GM18867 (cell line): ENCODE data around the gene RARB.

ENCODE experiments used
- ATAC-seq: cut with Tn5 transposase; IDR thresholded peaks from one replicate; pipeline ENCODE4 v1.9.1; 2021; ENCODE audit warnings: mild to moderate bottlenecking, moderate library complexity; ENCODE audit not compliant: unreplicated experiment

Gene RARB

GRCh38 chr3:25502233-25502632 lies 74.2 kb downstream of the RARB start:
- ATAC-seq: no peak

GRCh38 chr3:25503898-25504301 lies 75.8 kb downstream of the RARB start:
- ATAC-seq: no peak

GRCh38 chr3:25505581-25505980 lies 77.5 kb downstream of the RARB start:
- no peak for ATAC-seq

- ATAC-seq: no peak
Observed at GRCh38 chr3:25507811-25508210, 79.7 kb downstream of the RARB start.

- no peak for ATAC-seq
Observed at GRCh38 chr3:25508433-25508832, 80.4 kb downstream of the RARB start.

GRCh38 chr3:25508901-25509300 lies 80.8 kb downstream of the RARB start:
- no peak for ATAC-seq

GRCh38 chr3:25510797-25511196 lies 82.7 kb downstream of the RARB start:
- ATAC-seq: no peak

GRCh38 chr3:25511972-25512721 lies 84.1 kb downstream of the RARB start:
- ATAC-seq: no peak

GRCh38 chr3:25513642-25514266 lies 85.7 kb downstream of the RARB start:
- no peak for ATAC-seq

- no peak for ATAC-seq
Observed at GRCh38 chr3:25515171-25515570, 87.1 kb downstream of the RARB start.

GRCh38 chr3:25520926-25521559 lies 93.0 kb downstream of the RARB start:
- no peak for ATAC-seq

GRCh38 chr3:25527336-25527735 lies 99.3 kb downstream of the RARB start:
- ATAC-seq: no peak

GRCh38 chr3:25527801-25528200 lies 99.7 kb downstream of the RARB start:
- ATAC-seq: no peak

- no peak for ATAC-seq
Observed at GRCh38 chr3:25531971-25532370, 103.9 kb downstream of the RARB start.

GRCh38 chr3:25532431-25533162 lies 104.5 kb downstream of the RARB start:
- ATAC-seq: no peak

GRCh38 chr3:25533399-25533798 lies 105.3 kb downstream of the RARB start:
- no peak for ATAC-seq

- ATAC-seq: no peak
Observed at GRCh38 chr3:25534007-25534406, 105.9 kb downstream of the RARB start.

- no peak for ATAC-seq
Observed at GRCh38 chr3:25536521-25537391, 108.7 kb downstream of the RARB start.

GRCh38 chr3:25537516-25537915 lies 109.5 kb downstream of the RARB start:
- no peak for ATAC-seq

GRCh38 chr3:25540273-25540672 lies 112.2 kb downstream of the RARB start:
- no peak for ATAC-seq
